ENCODE measurements around the gene SLC2A4. TPM values are rescaled to one million over a fixed set of nuclear protein-coding genes. Genes with fewer than 3 reads are reported as not detected.

SLC2A4 gene
- total RNA-seq, 2 donors from 2014 or later: 1.2 to 7.7 TPM

GRCh38 chr17:7294614-7295153 is 13.2 kb downstream of the SLC2A4 start, which contains the start of gene YBX2:
TSS of gene YBX2 (minus strand) at chr17:7294639. CDS start at chr17:7294500, 139 bp downstream.
- Histone ChIP-seq H3K4me1 (ENCODE audit: control insufficient read depth in 1 of 2, low read depth in 2 of 2) (peaks cover 15 to 34% of the 10 kb centered on the region in 2 donors), H3K4me3 (peak within 1 kb of the TSS; percentile 56), H3K27ac (no peak within 1 kb of the TSS), H3K36me3 (no peaks in the 10 kb centered on the region), H3K9me3 (no peaks in the 10 kb centered on the region), H3K27me3 (replicated peaks; ENCODE audit: insufficient read depth) (peaks cover 5% of the 10 kb centered on the region)
- DNase-seq (ENCODE audit: low spot score): no peak
- TF ChIP-seq CTCF (IDR thresholded peaks at IDR 0.05): no peak
- no peak for ATAC-seq (ENCODE audit: insufficient number of reproducible peaks, low FRiP score, low read depth)

- no peak for ATAC-seq (ENCODE audit: insufficient number of reproducible peaks, low FRiP score, low read depth)
- peaks cover 5% of the 10 kb centered on the region for H3K27me3 ChIP-seq (replicated peaks; ENCODE audit: insufficient read depth)
- TF ChIP-seq CTCF (IDR thresholded peaks at IDR 0.05): no peak
- DNase-seq (ENCODE audit: low spot score): no peak
- H3K36me3 ChIP-seq: no peaks in the 10 kb centered on the region
- peaks cover 15 to 34% of the 10 kb centered on the region in 2 donors for H3K4me1 ChIP-seq (ENCODE audit: control insufficient read depth in 1 of 2, low read depth in 2 of 2)
- H3K4me3 ChIP-seq: peak overlapping the region; percentile 56
- H3K27ac ChIP-seq: no peak overlapping the region
- H3K9me3 ChIP-seq: no peaks in the 10 kb centered on the region
These were observed 14.0 kb downstream of the SLC2A4 start for GRCh38 chr17:7295230-7296180.

GRCh38 chr17:7296189-7296861 is 14.8 kb downstream of the SLC2A4 start:
- Histone ChIP-seq H3K36me3 (no peaks in the 10 kb centered on the region), H3K9me3 (no peaks in the 10 kb centered on the region), H3K27me3 (replicated peaks; ENCODE audit: insufficient read depth) (peaks cover 5% of the 10 kb centered on the region), H3K27ac (no peak overlapping the region), H3K4me3 (peak overlapping the region; percentile 40), H3K4me1 (ENCODE audit: control insufficient read depth in 1 of 2, low read depth in 2 of 2) (peaks cover 15 to 34% of the 10 kb centered on the region in 2 donors)
- DNase-seq (ENCODE audit: low spot score) (no peak), ATAC-seq (ENCODE audit: insufficient number of reproducible peaks, low FRiP score, low read depth) (peak; percentile 53)
- peak; percentile 96 for TF ChIP-seq CTCF (IDR thresholded peaks at IDR 0.05)

GRCh38 chr17:7304179-7304578 is 22.7 kb downstream of the SLC2A4 start:
- Histone ChIP-seq H3K4me3 (no peak overlapping the region), H3K27ac (no peak overlapping the region), H3K36me3 (no peaks in the 10 kb centered on the region), H3K9me3 (no peaks in the 10 kb centered on the region), H3K27me3 (replicated peaks; ENCODE audit: insufficient read depth) (no peaks in the 10 kb centered on the region), H3K4me1 (ENCODE audit: control insufficient read depth in 1 of 2, low read depth in 2 of 2) (peaks cover 2 to 14% of the 10 kb centered on the region in 2 donors)
- no peak for ATAC-seq (ENCODE audit: insufficient number of reproducible peaks, low FRiP score, low read depth)
- no peak for DNase-seq (ENCODE audit: low spot score)
- no peak for TF ChIP-seq CTCF (IDR thresholded peaks at IDR 0.05)
